ENCODE data around the gene INO80C. TPM values are rescaled to one million over a fixed set of nuclear protein-coding genes. Genes with fewer than 3 reads are reported as not detected.

Gene INO80C
- total and polyA plus RNA-seq, 8 donors, result 8.7 to 66.7 (median 29.6) TPM; not detected in 1

DNA sequence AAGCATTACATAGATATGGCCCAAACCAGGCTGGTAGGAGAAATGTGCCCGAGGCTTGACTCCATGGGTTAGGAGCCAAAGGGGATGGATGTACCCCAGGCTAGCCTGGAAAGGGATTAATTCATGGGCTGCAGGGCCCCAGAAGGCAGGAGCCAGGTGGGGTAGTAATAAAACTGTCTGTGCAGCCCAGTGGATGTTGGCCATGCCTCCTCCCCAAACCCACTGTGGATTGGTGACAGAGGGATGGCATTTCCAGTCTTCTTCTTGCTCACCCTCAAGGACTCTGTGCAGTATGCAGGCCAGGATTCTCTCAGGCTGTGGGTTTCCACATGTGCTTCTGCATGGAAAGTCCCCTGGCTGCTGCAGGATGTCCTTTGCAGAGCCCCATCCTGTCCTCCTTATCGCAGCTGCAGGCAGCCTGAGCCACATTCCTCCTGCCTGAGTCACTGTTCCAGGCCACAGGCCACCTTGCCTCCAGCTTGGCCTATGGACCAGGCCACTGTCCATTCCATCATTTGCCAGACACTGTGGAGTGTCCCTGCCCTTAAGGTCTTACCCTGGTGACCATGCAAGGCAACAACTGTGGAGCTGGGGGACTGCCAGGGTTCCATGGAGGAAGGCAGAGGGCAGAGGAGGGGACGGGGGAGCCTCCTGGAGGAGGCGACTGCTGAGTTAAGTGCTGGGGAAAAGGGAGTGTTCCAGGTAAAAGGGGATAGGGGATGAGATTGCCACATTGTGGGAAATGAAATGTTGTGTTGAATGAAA is 38.9 kb downstream of the INO80C start:
- Histone ChIP-seq H3K4me1 (peaks cover 25 to 54% (median 39%) of the 10 kb centered on the region in 4 donors), H3K36me3 (no peaks in the 10 kb centered on the region), H3K27ac (peak overlapping the region in 4 of 5 donors; percentile 17 to 71 (median 50)), H3K9me3 (no peaks in the 10 kb centered on the region), H3K4me3 (no peak overlapping the region), H3K27me3 (no peaks in the 10 kb centered on the region)
- TF ChIP-seq POLR2AphosphoS5 (IDR thresholded peaks at IDR 0.05) (peak; percentile 9 to 67 (median 65)), EP300 (IDR thresholded peaks at IDR 0.05) (no peak)
- intact Hi-C loops (cut with DNase I; ENCODE audit: low total_unique reads), result no loop called here
- peak; percentile 55 to 78 for DNase-seq
- WGBS, 5 donors, result 51 to 59% (median 54%) methylated on average over 4 of the region's 4 CpGs

DNA sequence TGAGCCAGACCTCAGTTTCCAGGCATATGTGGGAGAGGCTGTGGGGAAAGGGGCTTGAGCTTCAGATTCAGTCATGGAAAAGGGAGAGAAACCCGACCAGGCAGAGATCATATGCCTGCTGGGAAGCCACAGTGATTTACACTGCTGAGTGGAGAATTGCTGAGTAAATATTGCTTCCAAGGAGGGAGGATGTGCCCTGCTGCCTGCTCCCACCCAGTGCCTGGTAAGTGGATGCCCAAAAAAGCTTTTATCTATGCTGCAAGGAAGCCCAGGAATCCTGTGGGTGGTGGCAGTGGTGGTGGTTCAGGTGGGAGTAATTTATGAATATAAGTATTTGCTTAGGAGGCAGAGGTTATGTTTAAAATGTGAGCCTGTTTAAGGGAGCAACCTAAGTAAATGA is 39.5 kb downstream of the INO80C start:
- peaks cover 25 to 49% (median 38%) of the 10 kb centered on the region in 4 donors for H3K4me1 ChIP-seq
- H3K4me3 ChIP-seq, result no peak overlapping the region
- no peaks in the 10 kb centered on the region for H3K27me3 ChIP-seq
- peak in 1 of 2 donors; percentile 30 for DNase-seq
- WGBS, 5 donors, result 0 to 36% (median 33%) methylated on average over 1 of the region's 1 CpG
- no peaks in the 10 kb centered on the region for H3K9me3 ChIP-seq
- TF ChIP-seq POLR2AphosphoS5 (IDR thresholded peaks at IDR 0.05), result no peak
- TF ChIP-seq EP300 (IDR thresholded peaks at IDR 0.05), result no peak
- TF ChIP-seq POLR2A (IDR thresholded peaks at IDR 0.05), result no peak
- TF ChIP-seq, protein P1, sequence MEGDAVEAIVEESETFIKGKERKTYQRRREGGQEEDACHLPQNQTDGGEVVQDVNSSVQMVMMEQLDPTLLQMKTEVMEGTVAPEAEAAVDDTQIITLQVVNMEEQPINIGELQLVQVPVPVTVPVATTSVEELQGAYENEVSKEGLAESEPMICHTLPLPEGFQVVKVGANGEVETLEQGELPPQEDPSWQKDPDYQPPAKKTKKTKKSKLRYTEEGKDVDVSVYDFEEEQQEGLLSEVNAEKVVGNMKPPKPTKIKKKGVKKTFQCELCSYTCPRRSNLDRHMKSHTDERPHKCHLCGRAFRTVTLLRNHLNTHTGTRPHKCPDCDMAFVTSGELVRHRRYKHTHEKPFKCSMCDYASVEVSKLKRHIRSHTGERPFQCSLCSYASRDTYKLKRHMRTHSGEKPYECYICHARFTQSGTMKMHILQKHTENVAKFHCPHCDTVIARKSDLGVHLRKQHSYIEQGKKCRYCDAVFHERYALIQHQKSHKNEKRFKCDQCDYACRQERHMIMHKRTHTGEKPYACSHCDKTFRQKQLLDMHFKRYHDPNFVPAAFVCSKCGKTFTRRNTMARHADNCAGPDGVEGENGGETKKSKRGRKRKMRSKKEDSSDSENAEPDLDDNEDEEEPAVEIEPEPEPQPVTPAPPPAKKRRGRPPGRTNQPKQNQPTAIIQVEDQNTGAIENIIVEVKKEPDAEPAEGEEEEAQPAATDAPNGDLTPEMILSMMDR (IDR thresholded peaks at IDR 0.05), result no peak
- no peaks in the 10 kb centered on the region for H3K36me3 ChIP-seq
- H3K27ac ChIP-seq, result peak overlapping the region in 4 of 5 donors; percentile 17 to 71 (median 50)
- intact Hi-C loops (cut with DNase I; ENCODE audit: low total_unique reads), result no loop called here

DNA sequence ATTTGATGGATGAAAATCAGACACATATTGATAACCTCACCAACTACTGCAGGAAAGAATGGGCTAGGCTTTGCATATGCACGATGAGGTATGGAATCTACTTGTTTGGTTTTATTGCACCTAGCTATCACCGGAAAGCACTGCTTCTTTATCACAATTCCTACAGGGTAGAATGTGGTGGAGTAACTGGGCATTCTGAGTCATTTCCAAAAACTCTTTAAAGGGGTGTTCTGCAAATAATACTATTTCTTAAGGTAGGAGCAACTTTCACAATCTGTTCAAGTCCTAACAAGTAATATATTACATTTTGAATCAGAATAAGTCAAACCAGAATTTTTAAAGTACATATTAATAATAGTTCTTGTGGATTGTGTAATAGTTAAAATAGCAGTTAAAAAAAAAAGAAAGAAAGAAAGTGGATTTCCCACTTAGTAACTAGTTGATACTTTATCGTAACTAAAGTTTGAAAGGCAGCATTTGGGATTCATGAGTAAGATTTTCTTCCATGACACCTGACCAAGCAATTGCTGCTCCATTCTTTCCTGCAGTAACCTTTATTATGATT is 40.5 kb downstream of the INO80C start:
- WGBS, 5 donors, result 58 to 81% (median 71%) methylated on average over 3 of the region's 3 CpGs
- intact Hi-C loops (cut with DNase I; ENCODE audit: low total_unique reads), result no loop called here
- H3K27me3 ChIP-seq, result no peaks in the 10 kb centered on the region
- peak overlapping the region in 1 of 5 donors; percentile 71 for H3K27ac ChIP-seq
- no peak overlapping the region for H3K4me3 ChIP-seq
- H3K9me3 ChIP-seq, result no peaks in the 10 kb centered on the region
- H3K4me1 ChIP-seq, result peaks cover 18 to 40% (median 32%) of the 10 kb centered on the region in 4 donors
- H3K36me3 ChIP-seq, result no peaks in the 10 kb centered on the region
- no peak for DNase-seq
- TF ChIP-seq POLR2A (IDR thresholded peaks at IDR 0.05), result no peak
- no peak for TF ChIP-seq POLR2AphosphoS5 (IDR thresholded peaks at IDR 0.05)
- TF ChIP-seq EP300 (IDR thresholded peaks at IDR 0.05), result no peak
- TF ChIP-seq, protein P1 (IDR thresholded peaks at IDR 0.05), result no peak

DNA sequence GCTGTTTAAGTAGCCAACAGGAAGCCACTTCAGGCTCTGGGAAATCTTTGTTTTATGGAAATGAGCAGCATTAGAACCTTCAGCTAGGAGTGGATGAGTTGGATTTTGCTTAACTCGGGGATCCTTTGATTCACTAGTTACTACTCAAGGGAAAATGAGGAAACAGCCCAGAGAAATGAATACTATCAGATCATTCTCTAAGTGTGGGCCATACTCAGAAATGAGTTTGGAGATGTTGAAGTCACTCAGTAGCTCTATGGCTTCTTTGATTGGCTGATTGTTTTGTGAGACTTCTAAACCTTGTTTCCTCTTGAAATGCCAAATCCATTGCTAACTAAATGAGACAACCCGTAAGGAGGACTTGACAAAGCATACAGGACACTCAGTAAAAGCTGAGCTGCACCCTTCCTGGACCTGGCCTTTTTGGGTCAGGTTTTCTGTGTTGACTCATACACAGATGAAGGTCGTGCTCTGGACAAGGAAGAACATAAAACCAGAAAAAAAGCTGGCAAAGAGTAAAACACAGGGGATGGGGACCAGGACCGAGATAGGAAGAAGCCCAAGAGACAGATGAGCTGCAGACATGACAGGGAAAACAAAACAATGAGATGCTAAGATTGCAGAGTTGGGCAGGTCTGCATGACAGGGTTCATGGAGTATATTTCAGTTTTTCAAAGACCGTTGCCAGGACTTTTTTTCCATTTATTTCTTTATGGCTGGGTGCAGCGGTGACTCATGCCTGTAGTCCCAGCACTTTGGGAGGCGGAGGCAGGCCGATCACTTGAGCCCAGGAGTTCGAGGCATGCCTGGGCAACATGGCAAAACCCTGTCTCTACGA is 41.6 kb downstream of the INO80C start:
- Histone ChIP-seq H3K27ac (peak overlapping the region in 1 of 5 donors; percentile 12), H3K9me3 (no peaks in the 10 kb centered on the region), H3K27me3 (no peaks in the 10 kb centered on the region), H3K4me3 (no peak overlapping the region), H3K4me1 (peaks cover 11 to 29% (median 22%) of the 10 kb centered on the region in 4 donors), H3K36me3 (no peaks in the 10 kb centered on the region)
- no peak for TF ChIP-seq POLR2A (IDR thresholded peaks at IDR 0.05)
- no peak for TF ChIP-seq EP300 (IDR thresholded peaks at IDR 0.05)
- TF ChIP-seq, protein P1 (IDR thresholded peaks at IDR 0.05), result no peak
- TF ChIP-seq POLR2AphosphoS5 (IDR thresholded peaks at IDR 0.05), result no peak
- DNase-seq, result no peak
- 66 to 89% (median 78%) methylated on average over 10 of the region's 10 CpGs for WGBS, 5 donors
- intact Hi-C loops (cut with DNase I; ENCODE audit: low total_unique reads), result no loop called here
